CD4-positive, alpha-beta T cell treated with Interleukin-1 beta for 1 hour (primary cell): ENCODE measurements around the gene ARL8B.
"Not testable (repeated sequence)": the region's sequence is repeated elsewhere in the genome, so short reads cannot be mapped to it uniquely, and the experiment has no call there.

ENCODE experiments used
- DNase-seq, 2 donors: peaks; one replicate each; pipeline ENCODE4 v3.0.0-alpha.2; 2020 to 2022

The ARL8B gene

DNA sequence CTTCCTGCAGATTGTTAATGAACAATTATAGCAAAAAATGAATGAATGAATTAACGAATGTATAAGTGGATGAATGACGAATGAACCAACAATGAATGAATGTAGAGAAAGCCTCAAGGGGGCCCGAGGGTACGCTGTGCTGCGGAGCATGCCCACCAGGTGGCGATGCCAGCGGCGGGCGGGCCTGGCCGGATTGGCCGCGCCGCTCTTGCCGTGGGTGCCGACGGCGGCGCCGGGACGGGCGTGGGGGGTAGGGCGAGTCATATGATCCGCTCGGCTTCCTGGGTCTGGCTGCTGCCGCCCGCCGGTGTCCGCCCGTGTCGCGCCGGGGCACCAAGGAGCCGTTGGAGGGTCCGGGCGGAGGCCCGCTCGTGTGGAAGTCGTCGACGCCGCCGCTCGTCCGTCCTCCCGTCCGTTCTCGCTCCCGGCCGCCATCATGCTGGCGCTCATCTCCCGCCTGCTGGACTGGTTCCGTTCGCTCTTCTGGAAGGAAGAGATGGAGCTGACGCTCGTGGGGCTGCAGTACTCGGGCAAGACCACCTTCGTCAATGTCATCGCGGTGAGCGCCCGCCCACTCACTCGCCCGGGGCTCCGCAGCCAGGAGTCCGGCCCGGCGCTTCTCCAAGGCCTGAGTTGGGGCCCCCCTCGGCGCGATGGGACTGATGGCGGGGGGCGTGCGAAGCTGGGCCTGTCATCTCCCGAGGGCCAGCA lies at the start of gene ARL8B:
Gene ARL8B, plus strand, starts transcription at position 263 of the 711 bp plus-strand sequence. Its CDS starts 174 bp downstream, at position 437.
- peak; percentile 90 to 91 for DNase-seq

DNA sequence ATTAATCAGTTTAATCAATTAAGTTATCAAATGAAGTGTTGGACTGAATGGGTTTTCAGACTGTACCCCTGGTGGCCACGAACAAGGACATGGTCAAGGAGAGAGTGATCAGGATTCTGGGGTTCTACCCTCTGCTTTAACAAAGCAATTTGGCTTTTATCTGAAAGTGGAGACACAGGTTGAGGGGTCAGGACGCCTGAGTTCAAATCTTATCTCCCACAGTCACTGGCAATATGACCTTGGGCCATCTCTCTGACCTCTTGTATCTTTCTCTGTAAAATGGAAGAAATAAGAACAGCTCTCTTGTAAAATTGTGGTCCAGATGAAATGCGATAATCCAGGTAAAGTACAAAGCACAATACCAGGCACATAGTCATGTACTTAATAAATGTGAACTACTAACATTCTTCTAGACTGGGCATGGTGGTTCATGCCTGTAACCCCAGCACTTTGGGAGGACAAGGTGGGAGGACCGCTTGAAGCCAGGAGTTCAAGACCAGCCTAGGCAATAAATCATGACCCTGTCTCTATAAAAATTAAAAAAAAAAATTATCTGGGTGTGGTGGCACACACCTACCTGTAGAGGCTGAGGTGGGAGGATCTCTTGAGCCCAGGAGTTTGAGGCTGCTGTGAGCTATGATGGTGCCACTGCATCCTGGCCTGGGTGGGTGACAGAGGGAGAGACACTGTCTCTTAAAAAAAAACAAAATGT lies 48.6 kb upstream of the ARL8B start:
- no peak for DNase-seq

DNA sequence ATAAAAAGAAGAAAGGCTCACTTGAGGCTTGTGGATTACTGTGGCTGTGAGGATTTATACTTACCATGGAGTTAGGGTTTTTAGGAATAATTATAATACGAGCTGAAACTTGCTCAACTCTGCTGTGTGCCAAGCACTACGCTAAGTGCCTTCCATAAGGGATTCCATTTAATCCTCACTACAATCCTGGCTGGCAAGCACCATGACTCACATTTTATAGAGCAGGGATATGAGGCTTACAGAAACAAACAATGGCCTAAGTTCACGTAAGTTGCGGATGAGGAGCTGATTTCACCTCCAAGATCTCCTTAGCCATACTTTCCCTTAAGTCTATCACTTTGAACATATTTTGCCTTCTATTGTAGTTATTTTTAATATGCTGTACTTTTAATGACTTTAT lies 43.9 kb upstream of the ARL8B start:
- no peak for DNase-seq

DNA sequence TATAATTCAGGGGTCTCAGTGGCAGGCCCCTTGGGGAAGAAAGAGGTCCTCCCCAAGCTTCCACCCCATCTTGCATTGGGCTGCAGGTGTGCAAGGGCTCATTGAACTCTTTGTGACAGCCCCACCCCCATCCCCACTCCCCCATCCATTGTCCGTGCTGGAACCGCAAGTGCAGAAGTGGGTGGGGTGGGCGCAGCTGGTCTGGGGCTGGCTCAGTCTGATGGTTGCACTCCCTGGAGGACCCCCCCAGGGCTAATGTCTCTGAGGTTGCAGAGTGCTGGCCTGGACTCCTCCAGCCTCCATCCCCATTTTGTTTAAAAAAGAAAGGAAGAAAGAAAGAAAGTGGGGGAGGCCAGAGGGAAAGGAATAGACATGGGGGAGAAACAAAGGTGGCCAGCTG lies 42.3 kb upstream of the ARL8B start:
- no peak for DNase-seq

DNA sequence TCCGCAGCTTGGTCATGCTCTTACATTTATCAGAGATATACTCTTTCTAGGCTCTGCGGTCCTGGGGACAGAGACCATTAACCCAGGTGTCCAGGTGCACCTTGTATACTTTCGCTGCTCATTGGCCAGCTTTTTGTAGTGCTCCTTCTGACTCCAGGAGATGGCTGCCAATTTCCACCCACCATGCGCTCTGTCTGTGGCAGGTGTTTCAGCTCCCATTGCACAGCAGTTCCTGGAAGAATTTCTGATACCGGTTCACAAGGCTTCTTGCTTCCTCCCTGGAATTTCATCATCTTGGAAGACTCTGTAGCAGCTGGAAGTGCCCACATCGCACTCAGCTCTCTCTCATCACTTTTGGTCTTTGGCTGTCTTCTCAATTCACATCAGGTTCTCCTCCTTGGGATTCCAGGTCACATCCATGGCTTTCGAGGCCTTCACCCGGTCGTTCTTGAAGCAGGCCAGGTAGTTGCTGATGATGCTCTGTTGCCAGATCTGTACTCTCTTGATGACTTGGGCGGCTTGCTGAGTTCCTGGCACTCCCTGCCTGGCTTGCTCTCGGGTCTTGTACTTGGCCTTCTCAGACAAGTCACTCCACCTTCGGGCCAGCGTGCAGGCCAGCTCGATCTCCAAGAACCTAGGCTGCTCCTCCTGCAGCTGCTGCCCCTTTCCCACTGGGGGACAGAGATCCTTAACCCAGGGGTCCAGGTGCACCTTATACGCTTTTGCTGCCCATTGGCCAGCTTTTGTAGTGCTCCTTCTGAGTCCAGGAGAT lies 41.1 kb upstream of the ARL8B start:
- DNase-seq, result no peak

DNA sequence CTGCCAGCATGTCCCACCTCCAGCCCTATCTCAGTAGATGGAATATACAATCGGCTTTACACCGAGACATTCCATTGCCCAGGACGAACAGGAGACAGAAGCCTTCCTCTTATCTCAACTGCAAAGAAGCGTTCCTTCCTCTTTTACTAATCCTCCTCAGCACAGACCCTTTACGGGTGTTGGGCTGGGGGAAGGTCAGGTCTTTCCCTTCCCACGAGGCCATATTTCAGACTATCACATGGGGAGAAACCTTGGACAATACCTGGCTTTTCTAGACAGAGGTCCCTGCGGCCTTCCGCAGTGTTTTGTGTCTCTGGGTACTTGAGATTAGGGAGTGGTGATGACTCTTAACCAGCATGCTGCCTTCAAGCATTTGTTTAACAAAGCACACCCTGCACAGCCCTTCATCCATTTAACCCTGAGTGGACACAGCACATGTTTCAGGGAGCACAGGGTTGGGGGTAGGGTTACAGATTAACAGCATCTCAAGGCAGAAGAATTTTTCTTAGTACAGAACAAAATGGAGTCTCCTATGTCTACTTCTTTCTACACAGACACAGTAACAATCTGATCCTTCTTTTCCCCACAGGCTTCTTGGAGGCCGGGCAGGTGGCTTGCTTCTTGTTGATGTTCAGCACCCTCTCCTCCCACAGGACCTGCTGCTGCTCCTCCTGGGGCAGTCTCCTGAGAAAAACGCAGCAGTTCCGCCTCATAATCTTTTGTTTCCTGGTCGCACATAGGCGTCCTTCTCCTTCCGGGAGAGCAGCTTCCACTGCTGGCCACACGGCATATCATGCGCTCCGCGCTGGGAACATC lies 39.9 kb upstream of the ARL8B start:
- not testable (repeated sequence) for DNase-seq

DNA sequence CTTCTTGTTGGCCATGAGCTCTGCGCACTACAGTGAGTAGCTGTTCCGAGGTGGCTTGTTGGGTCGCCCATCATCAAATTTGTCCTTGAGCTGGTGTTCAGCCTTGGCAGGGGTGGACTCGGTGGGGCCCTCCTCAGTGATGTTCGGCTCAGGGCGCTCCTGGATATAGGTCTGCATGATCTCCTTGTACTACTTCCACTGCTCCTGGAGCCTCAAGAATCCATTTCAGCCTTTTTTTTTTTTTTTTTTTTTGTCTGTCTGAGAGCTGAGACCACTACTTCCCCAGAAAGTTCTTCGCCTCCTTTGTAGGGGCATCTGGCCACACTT lies 39.3 kb upstream of the ARL8B start:
- DNase-seq, result no peak

DNA sequence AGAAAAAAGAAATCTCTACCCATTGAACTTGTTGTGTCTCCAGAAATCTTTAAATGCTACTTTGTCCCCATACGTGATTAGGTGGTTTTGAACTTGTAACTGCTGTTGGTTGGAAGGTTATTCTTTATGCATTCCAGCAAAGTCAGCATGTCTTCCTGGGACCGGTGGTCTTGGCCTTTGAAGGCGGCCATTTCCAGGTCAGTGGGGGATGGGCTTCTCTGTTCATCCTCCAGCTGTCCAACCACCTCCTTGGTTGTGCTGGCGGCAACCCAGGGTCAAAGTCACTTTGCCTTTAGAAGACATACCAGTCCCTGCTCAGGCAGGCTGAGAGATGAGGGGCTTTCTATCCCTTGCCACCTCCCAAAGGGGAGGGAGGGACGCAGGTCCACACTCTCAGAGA lies 37.9 kb upstream of the ARL8B start:
- DNase-seq, result no peak

DNA sequence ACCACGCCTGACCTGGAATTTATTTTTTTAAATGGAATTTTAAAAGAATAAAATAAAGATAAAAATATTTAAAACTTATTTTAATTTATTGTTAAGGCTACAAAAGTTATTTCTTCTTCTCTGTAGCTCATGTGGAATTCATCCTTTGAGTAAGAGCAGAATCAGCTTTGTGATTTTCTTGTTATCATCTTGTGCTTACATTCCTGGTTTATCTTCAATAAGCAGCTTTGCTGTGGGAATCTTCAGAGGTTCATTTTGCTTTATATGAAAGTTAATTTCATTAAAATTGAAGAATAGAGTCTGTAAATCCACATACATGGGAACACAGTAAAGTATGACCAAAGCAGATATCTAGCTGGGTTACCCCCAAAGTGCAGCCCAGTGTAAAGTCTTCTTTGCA lies 35.4 kb upstream of the ARL8B start:
- DNase-seq, result no peak

DNA sequence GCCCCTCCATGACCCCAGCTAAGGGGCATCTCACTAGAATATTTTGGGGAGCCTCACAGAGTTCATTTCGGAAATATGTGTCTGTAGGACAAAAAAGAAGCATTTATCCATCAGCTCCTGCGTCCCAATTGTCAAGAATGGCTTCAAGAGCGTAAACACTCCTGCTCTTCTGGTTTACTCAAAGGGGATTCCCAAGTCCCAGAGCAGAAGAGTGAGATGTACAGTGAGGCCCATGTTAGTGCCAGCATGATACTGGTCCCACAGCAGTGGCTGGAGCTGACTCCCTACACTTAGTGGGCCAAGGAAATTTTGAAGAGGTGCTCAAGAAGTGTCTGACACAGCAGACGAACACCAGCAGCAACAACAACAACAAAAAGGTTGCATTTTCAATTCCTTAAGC lies 34.9 kb upstream of the ARL8B start:
- DNase-seq, result no peak

DNA sequence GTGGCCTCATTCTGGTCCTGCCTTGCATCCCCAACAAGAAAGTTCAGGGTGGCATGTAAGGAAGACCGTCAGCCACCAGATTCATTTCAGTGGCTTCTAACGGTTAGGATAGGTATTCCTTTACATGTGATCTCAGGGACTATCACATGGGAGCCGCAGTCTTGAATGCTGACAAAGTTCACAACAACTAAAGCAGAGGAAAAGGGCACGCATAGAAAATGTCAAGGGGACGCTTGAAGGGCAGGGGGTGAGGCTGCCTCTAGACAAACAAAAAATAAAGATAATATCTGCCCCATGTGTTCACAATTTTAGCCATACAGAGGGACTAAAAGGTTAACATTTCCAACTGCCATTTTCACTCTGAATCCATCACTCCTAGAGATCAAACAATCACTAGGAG lies 31.9 kb upstream of the ARL8B start:
- no peak for DNase-seq

DNA sequence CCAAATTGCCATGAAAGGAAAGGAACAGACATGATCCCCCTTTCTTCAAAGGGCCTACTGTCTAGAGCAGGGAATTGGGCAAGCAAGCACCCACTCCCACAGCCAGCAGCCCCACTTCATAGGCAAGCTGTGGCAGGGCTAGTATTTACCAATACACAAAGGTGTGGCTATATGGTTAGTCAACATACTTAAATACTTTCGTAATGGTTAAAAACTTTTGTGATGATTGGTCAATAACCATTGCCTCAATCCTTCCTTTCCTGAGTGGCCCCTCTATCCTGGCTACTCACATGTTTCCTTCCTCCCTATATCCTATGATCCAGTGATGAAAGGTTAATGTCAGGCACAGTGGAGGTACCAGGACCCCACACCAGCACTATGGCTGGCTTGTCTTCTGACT lies 30.1 kb upstream of the ARL8B start:
- no peak for DNase-seq

DNA sequence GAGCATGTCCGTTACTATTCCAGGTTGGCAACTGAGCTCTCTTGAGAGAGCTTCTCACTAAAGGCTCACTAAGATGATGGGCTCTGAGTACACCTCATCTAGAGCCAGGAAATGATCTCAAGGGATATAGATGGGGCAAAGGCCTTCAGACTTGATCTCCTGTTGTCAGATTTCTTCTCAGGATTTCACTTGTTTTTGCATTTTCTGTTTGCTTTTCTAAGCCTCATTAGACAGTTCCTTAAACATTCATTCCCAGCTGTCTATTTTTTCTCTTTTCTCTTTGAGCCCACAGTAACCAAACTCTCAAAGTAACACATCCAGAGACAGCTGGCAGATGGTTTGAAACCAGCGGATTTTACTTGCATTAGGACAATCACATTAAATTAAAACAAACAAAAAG lies 28.4 kb upstream of the ARL8B start:
- no peak for DNase-seq

DNA sequence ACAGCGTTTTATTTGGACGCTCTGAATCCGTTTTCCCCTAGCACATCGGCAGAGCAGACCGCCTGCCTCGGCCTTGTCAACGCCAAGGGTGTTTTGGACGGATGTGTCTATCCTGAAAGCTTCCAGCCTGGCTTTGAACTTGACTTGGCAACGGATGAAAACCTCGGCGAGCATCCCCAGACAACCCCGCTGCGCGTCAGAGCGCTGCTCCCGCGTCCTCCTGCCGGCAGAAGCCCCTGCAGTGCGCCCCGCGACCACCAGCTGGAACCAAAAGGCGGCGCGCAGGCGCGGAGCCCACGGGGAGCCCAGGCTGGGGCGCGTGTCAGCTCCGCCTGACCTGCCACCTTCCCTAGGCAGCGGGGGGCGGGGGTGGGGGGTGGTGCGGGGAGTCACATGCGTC lies 26.2 kb upstream of the ARL8B start:
- no peak for DNase-seq

DNA sequence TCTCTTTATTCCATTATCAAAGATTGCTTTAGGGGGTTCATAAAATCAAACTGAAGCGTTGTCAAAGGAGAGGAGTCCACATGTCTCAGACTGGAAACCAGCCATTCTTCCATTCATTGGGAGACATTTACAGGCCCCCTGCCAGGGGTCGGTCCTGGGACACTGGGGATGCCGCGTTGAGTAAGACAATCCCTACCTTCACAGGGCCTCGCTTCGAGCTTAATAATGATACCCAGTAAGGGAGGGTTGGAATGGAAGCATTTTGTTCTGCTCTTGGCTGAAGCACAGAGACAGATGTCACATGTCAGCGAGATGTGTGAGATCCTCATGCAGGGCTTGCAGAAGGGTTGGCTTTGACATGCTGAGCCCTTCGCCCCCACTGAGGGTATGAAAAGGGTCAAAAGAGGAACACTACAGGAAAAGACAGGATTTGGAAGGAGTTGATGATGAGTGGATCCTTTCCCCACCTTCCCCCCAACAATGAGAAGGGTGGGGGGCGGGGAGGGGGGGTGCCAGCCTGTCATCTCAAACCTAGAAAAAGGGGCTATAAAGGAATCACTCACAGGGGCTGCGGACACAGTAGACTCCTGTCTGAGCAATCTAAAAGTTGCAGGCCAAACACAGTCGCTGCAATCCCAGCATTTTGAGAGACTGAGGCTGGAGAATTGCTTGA lies 25.6 kb upstream of the ARL8B start:
- no peak for DNase-seq

DNA sequence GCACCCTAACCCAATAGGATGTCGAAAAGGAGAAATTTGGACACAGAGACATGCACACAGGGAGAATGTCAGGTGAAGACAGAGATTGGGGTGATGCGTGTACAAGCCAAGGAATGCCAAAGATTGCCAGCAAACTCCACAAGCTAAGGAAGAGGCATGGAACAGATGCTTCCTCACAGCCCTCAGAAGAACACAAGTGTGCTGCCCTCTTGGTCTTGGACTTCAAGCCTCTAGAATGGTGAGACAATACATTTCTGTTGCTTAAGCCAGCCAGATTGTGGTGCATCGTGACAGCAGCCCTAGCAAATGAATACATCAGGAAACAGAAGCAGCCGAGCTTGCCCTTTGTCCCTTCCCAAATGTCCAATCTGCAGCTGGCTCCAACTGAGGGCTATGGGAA lies 23.7 kb upstream of the ARL8B start:
- no peak for DNase-seq

DNA sequence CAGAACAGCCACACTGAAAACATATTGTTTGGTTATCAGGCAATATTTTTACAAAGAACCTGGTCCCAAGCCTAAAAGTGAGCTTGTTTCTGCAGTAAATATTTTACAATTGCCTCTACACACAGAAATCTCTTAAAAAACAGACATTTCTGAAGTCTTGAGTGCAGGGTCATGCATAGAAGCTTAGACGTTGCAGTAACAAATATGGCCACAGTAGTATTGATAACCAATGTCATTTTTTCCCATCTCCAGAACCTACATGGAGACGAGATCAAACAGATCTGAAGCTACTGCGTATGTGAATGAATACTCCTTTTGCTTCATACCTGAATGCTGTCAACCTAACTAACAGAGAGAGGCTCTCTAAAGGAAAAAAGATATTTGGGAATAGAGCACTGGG lies 19.6 kb upstream of the ARL8B start:
- DNase-seq, result no peak

DNA sequence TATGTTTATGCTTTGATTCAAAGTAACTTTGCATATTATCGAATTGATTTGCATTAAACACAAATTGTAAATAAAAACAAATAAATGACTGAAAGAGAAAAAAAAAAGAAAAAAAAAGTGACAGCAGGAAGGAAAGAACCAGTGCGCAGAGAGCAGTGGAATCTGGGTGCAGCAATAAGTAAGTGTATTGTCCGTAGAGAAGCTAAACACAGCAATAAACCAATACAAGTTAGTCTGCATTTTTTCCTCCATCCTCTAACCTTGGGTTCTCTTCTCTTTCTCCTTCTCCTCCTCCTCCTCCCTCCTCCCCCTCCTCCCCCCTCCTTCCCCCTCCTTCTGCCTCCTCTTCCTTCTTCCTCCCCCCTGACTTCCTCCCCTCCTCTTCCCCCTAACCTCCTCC lies 18.3 kb upstream of the ARL8B start:
- DNase-seq, result no peak

DNA sequence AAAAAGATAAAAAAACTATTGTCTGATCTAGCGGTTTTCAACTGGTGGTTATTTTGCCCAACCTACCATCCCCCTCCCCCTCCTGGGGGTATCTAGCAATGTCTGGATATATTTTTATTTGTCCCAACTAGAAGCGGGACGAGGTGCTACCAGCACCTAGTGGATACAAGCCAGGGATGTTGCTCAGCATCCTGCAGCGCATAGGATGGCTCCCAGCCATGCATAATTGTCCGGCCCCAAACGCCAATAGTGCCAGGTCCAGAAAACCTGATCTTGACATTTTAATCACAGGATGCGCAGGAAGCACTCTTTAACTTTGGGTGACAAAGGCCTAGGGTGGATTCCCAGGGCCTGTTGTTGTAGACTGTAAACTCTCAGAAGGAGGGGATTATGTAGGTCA lies 17.0 kb upstream of the ARL8B start:
- DNase-seq, result no peak

DNA sequence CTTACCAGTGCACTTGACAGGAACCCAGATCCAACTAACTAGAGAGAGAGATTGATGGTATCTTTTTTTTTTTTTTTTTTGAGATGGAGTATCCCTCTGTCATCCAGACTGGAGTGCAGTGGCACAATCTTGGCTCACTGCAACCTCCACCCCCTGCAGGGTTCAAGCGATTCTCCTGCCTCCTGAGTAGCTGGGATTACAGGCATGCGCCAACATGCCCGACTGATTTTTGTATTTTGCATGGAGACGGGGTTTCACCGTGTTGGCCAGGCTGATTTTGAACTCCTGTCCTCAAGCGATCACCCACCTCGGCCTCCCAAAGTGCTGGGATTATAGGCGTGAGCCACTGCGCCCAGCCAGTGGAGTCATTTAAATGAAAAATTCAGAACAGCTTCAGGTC lies 15.7 kb upstream of the ARL8B start:
- DNase-seq, result not testable (repeated sequence)

DNA sequence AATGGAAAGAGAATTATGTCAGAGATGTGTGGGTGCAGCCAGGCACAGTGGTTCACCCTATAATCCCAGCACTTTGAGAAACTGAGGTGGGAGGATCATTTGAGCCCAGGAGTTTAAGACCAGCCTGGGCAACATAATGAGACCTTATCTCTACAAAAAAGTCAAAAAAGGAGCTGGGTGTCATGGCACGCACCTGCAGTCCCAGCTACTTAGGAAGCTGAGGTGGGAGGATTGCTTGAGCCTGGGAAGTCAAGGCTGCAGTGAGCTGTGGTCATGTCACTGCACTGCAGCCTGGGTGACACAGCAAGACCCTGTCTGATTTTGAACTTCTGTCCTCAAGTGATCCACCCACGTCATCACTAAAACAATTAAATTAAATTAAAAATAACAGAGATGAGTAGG lies 15.2 kb upstream of the ARL8B start:
- not testable (repeated sequence) for DNase-seq

DNA sequence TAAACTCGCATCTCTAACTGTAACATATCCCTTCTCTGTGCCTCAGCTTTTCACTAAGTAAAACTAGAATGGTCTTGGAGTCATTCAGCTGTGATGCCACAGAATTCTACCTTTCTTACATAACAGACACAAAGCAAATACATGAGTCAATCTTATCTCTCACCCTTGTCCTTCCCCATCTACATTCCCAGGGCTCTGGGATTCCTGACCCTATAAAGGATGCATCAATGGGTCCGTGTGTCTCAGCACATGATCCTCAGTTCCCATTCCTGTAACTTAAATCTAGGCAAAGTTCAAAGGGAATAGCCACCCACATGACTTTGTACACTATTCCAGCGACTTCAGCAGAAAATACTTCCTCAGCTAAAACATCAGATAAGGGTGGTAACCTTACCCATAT lies 11.8 kb upstream of the ARL8B start:
- DNase-seq, result no peak

DNA sequence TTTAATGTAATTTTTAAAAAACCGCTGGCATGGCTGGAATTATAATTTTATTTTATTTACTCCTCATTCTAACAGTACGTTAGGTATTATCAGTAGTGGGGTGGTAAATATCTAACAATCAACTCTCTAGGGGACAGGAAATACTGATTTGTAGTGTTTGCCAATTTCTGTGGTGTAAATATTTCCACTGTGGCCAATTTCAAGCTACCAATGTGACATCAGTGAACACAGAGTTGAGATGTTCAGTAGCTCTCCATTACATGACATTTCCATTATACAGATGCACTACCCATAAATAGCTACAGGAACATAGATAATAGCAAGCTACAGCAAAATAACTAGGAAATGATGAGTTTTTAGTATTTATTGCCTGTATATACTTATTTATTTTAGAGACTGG lies 10.0 kb upstream of the ARL8B start:
- no peak for DNase-seq
